Ammon's horn (tissue), 1 donor: Measurements from ENCODE around the gene SNAI3.

Experiments
- DNase-seq: peaks from one replicate; pipeline ENCODE4 v3.0.0-alpha.2; 2016; ENCODE audit warnings: low spot score

SNAI3 gene

DNA sequence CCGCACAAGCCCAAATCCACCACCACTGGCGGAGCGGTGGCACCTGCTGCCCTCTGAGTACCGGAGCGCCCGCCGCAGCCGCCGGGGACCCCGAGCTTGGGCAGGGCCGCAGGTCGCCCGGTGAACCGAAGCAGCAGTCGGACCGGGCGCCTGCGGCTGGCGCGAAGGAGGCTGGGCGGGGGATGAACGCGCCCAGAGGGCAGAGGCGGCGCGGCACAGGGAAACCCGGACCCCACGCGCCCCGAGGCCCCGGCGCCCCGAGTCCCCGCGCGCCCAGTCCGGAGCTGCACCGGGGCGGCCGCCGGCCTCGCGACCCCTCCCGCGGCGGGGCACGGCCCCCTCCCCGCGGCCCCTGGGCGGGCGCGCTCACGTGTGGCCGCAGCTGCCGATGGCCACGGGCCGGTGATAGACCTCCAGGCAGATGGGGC, 19.5 kb upstream of the SNAI3 start:
- no peak for DNase-seq

DNA sequence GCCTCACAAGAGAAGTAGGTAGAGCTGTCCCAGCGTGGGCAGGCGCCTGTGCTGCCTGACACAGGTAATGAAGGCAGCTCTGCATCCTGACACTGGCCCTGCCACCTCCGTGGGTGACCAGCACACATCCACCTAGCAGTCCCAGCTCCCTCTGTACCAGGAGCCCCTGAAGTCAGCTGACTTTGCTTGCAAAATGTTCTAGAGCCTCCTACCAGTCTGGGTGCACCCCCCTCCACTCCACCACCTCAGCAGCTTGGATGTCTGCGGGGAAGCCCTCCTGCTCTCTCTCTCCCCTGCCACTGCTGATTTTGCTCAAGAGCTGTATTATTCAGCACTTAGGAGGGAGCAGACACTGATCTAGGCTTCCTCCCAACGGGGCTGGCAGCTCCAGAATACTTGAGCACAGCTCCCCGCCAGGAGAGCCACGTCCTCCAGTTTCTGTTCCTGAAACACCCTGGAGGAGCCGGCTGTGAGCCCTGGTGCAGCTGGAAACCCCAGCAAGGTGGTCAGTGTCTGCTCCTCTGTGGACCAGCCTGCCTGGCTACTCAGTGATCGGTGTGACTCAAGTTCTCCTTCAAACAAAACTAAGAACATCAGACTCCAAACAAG, 18.9 kb upstream of the SNAI3 start:
- DNase-seq = peak; percentile 65

DNA sequence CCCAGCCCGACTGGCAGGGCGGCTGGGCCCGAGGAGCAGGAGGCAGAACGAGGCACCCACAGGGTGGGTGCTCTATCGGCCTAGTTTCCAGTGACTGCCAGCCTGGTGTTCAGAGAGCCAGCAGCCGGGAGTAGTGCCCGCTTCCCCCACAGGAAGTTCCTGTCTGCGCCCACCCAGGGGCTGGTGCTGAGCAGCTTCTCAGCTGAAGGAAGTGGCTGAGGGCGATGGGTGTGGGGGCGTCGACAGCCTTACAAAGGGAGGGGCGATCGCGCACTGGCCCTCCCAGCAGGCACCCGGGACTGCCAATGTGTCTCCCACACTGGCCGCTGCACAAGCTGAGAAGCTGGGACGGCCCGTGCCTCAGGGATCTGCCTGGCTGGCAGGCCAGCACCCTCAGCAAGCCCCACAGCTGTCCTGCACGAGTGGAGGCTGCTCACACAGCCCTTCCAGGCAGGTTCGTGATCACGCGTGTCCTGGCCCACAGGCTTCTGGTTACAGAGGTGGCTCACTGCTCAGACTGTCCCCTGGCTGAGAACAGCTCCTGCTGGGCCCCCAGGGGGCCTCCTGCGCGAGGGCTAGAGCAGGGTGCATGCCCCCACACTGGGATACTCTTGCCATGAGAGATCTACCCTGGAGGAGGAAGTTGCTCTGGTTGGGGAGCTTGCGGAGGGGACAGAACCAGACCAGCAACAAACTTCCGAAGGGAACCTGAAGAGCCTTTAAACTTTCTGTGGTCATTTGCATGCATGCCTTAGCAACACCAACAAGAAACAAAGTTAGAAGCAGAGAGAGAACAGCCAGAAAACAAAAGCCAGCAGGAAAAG, 17.4 kb upstream of the SNAI3 start:
- peak; percentile 81 for DNase-seq

DNA sequence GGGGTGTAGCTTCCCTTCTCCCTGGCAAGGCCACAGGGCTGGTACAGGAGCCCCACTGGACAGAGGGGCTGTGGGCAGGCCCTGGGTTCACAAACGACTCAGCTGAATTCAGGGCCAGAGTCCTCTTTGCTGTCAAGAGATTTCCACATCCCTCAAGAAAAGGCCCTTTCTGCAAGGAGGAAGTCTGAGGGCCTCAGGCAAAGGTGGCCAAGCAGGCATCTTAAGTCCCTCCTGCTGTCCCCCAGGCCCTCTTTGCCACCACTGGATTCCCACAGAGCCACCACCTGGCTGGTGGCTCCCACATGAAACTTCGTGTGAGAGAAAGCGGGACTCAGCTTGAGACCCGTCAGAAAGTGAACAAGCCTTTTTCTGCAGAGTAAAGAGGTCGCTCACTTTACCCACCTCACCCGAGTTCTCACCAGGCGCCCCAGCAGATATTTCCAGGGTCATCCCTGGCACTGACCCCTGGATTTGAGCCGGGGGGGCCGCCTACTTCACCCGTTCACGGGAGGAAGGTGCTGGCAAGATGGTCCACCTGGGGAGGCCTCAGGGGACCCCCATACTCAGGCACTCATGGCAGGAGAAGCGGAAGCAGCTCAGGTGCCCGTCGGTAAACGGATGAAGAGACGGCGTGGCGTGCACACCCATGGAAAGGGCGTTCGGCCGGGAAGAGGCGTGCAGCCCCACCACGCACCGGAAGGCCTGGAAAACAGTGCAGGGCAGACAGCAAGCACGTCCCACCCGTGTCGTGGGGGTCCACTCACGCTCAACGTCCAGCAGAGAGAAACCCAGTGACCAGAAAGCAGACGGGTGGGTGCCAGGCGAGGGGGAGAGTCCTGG, 16.3 kb upstream of the SNAI3 start:
- DNase-seq = no peak

DNA sequence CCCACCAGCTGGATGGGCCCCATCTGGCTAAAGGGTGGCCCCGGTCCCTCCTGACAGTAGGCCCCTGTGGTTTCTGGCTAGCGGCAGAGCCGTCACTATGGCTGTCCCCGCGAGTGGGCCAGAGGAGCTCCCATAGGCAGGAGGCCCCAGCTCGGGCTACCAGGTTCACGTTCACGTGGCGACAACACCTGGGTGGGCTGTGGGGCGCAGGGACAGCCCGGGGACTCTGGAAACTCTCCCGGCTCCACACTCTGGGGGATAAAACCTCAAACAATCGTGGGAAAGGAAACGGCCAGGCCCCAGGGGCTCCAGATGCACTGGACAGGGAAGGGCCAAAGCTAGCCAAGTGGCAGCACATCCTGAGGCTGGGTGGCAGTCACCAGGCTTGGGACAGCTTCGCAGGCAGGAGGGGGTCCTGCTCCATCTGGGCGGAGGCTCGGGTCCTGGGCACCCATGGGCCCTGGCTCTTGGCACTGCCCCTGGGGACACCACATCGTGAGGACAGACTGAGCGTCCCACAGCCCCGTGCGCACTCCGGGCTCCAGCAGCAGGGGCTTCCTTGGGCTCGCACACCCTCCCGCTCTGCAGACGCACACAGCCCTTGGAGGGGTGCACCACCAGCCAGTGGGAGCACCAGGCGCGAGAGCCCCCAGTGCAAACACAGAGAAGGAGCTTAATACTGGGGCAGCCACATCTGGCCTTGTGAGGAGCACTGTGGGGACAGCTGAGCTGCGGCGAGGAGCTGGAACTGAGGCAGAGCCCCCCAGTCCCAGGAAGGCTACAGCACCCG, 15.5 kb upstream of the SNAI3 start:
- no peak for DNase-seq

DNA sequence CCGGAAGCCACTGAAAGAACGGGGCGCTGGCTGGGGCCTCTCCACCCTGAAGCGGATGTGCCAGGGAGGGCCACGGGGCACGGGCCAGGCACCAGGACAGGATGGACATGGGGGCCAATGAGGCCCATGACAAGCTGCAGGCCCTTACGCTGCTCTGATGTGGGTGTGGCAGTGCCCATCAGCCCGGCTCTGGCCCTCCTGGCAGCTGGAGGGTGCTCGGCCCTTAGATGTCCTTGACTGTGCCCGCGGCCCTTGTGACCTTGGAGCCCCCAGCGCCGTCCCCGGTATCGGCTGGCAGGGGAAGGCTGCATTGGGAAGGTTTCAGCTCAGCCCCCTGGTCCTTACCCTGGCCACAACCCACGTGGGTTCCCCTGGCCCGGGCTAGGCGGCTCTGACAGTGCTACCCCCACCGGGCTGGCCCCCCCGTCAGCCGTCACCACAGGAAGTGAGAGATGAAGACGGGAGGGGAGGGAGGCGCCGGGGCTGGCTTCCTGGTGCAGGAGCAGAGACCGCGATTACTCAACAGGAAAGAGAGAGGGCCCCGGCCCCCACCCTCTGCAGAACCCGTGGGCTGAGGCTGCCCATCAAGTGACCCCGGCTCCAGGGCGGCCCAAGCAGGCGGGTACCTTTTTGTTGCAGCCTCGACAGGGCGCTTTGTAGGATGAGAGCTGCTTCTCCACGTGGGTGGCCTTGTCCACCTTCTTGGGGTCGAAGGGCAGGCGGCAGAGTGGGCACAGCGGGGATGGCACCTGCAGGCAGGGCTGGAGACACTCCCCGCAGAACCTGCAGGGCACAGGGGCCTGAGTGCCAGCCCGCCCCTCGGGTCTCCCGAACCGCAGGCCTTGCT, 14.6 kb upstream of the SNAI3 start:
- peak; percentile 78 for DNase-seq

DNA sequence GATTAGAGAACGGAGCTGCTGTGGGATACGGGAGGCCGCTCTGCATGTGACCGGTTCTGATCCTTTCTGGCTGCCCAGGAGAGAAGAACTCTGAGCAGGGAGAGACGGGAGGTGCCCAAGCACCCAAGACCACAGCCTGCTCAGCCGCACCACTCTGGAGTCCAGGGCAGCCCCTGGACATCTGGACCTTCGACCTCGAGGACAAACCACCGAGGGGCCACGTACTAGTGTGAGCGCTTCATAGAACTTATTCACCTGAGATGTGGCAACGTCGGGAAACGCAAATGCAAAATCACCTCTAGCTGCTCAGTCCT, 14.0 kb upstream of the SNAI3 start:
- no peak for DNase-seq

DNA sequence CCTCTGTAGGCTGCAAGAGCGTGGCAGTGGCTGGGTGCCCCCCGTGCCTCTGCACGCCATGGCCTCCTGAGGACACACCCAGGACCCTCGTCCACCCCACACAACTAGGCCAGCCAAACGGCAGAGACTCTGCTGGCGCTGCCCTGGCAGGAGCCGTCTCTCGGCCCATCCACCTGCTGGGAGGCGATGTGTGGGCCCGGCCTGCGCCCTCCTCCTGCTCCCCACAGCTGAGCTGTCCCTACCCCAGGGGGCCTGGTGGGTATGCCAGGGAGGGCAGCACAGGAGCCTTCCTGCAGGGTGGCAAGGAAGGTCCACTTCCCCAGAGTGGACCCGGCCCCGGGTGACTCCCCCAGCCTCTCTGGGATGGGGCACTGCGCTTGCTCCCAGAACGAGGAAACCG, 12.9 kb upstream of the SNAI3 start:
- no peak for DNase-seq

DNA sequence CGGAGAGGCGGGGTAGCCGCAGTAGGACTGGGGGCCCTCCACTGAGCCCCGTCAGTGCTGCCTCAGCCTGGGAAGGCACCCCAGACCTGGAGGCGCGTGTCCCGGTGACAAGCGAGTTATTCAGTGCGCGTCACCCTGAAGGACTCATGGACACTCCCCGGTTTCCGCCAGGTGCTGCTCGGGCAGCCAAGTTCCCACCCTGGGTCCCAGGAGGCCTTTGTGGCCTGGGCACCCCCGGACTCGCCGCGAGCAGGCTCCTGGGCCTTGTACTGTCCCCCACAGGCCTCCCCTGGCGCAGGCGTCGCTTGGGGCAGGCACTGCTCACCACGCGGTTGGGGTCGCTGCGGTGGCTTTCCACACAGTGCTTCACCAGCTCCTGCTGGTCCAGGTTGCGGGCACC, 12.3 kb upstream of the SNAI3 start:
- no peak for DNase-seq

DNA sequence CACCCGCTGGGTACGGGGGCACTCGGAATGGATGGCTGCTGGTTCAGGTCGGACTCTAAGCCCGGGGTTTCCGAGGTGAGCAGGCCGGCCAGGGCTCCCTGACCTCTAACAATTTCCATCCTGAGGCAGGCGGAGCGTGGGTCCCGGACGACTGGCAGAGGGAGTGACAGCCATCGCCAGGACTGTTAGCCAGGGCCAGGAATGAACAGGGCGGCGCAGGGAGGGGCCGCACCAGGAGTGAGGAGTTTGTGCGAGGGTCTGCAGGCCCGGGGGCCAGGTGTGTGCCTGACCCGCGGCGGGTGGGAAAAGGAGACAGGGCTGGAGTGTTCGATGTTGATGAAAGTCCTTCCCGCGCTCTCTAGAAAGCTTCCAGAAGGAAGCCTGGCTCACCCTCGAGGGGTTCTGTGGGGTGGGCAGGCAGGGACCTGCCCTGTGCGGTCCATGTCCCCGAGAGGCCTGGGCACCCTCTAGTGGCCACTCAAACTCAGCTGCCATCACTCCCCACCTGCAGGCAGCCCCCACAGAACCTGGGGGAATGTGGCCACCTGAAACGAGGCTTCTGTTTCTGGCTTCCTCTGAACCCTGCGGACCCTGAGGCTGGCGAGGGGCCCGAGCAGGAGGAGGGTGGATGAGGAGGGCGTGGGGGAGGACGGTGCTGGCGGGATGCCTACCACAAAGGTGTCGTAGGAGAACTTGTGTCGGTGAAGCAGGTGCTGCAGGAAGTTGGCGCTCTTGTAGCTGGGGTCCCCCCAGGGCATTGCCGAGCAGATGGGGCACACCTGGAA, 11.7 kb upstream of the SNAI3 start:
- DNase-seq = no peak

DNA sequence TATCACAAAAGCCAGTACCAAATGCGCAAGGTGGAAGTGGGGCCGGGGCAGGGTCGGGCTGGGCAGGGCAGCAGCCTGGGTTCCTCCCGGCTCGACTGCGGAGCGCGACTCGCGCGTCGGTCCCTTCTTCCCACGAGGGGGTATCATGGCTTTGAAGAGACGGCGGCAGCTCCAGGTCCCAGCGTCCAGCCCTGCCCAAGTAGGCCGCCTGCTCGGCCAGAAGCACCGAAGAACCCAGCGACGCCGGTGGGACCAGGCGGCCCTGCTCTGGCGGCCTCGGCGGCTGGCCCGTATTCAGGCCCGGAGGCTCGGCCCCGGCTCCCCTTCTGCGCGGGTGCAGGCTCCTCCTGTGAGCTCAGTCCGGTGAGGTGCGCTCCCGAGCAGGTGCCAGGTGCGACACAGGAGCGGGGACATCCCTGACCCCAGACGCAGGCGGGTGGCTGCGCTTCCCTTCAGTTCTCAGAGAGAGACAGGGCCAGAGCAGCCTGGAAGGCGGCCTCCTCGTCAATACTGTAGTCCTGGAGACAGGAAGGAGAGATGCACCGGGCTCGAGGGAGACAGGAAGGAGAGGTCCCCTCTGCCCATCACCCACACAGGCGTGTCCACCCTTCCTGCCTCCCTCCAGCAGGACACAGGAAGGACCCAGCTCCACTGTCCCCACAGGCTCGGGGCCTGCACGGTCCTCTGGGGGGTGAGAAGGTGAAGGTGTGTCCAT, 11.0 kb upstream of the SNAI3 start:
- no peak for DNase-seq

DNA sequence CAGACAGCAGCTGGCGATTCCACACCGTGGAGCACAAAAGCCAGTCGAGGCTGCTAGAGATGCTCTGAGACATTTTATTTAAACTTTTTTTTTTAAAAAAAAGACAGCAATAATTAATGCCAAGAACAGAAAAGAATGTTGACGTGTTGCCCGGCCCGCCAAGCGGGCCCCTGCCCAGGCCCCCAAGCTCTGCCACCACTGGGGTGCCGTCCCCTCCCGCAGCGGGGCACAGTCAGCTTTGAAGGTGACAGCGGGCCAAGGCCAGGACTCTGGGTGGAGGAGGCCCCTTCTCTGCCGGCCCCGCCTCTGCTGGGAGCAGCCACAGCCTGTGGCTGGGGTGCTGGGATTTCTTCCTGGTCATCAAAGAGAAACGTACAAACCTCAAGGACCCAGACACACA, 10.1 kb upstream of the SNAI3 start:
- DNase-seq = no peak

DNA sequence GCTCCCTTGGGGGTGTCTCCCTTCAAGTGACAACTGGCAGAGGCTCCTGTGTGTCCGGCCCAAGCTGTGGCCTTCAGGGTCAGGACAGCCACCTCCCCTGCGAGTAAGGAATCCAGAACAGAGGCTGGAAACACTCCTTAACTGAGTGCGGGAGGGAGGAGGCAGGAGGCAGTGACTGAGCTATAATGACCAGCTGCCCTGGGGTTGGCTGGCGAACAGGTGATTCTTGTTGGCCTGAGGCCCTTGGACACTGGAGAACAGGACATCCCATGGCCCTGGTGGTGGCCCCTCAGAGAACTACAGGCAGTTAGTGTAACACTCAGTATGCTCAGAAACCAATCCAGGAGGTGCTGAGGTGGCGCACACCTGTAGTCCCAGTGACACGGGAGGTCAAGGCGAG, 9.4 kb upstream of the SNAI3 start:
- no peak for DNase-seq

DNA sequence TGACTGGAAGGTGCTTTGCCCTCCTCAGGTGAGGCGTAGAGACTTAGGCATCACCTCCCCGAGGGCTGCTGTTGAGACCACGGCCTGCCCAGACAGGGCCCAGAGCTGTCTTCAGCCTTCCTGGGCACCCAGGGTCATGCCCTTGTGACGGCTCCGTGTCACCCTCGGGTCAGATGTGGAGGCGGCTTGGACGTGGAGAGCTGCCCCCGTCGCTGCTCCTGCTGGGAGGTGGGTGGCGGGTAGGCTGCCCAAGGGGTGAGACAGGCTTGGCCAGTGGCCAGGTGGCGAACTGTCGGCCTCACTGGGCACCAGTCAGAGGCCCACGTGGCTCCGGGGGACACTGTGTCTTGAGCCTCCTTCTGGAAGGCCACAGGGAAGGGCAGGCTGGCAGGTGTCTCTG, 8.9 kb upstream of the SNAI3 start:
- no peak for DNase-seq

DNA sequence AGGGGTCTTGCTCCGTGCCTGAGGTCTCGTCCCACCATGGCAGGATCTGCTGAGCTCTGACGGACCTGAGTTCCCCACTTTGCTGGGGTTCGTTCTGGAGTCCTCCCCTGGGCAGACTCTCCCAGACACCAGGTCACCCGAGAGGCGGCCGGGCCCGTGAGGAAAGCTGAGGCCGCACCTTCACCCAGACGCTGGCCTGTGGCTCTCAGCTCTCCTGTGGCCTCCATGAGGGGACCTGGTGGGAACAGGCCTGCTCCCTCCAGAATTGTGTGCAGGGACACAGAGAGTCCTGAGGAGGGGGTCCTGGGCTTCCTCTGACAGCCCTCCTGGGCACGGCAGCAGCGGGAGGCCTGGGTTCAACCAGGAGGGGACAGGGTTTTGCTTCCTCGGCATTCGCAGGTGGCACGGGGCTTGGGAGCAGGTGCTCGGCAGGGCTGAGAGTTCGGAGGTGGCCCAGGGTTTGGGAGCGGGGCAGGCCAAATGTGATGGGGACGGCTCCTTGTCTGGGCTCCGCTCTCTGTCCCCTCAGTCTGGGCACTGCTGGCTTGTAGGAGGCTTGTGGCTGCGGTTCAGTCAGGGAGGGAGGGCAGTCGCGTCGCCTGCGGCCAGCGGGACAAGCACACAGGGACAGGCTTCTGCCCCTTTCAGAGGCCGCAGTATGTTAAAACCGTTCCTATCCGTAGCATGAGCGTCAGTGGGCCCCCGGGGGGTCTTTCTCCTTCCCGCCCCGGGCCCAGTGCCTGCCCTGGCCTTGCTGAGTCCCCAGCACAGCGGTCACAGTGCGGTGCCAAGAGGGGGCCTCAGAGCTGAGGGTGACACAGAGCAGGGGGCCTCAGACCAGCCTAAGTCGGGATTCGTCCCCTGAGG, 8.1 kb upstream of the SNAI3 start:
- DNase-seq = no peak

DNA sequence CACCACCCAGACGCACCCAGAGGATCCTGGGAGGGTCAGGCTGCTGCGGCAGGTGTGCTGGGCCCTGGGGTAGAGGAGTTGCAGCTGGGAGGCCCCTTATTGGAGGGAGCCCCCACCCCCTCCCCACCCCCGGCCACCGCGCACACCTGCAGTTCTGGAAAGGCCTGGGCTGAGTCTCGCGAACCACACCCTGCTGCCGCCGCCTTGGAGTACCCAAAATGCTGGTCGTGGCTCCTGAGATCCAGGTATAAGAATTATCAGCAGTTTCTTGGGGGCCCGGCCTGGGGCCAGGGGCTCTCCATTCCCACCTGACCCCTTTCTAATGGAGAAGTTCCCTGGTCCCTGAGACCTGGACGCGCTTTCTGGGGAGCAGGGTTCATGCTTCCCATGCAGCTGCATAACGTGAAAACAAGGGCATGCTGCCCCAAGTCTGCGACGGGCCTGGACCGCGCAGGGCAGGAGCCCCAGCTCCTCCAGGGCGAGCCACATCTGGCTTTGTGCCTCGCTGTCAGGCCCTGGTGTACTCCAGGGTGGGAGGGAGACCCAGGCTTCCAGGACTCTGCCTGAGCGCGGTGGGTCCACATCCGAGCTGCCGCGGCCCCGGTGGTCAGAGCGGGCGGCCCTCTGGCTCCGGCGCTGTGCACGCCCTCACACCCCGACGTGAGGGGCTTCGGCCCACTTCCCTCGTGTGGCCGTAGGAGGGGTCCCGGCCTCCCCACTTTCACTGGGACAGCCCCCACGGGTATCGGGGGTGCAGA, 7.3 kb upstream of the SNAI3 start:
- no peak for DNase-seq

DNA sequence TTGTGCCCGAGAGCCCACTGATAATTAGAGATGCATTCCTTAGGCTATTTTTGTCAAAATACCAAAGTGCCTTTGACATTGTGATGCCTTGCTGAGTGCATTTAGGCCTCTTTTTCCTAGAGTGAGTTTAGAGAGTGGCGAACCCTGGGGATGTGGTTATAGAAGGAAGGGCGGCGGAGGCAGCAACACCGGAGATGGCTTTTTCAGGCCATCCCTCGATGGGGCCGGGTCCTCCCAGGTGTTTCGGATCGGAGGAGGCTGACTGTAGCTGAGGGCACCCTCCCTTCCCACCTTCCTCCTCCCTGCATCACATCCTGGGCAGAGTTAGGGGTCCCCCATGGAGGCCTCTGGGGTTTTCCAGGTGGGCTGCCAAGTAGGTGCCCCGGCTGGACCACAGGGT, 6.6 kb upstream of the SNAI3 start:
- no peak for DNase-seq

DNA sequence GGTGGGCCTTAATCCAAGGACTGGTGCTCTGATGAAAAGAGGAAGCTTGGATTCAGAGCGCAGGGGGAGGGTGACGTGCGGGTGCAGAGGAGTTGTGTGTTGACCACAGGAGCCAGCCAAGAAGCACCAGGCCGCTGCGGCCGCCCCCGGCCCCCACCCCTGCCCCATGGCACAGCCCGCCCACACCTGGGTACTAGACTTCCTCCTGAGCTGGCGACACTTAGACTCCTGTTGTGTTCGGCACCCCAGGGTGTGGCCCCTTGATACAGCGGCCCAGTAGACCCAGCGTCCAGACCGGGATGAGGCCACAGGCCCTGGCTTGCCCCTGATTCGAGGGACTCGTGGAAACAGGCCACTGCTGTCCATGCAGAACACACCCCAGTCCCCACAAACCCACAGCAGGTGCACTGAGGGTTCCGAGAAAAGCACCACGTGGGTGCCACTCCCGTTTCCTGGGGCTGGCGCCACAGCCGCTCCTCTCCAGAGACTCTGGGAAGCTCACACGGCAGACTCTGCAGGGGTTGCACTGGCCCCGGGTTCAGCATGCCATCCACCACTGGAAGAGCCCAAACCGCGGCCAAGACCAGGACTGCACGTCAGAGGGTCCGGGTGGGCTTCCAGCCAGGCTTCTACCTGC, 5.7 kb upstream of the SNAI3 start:
- DNase-seq = peak; percentile 72
